Immature natural killer cell (primary cell): ENCODE results near the gene TMPRSS2. TPM values are rescaled to one million over a fixed set of nuclear protein-coding genes. Genes with fewer than 3 reads are reported as not detected.

Source experiments
- DNase-seq, 3 donors: peaks; one replicate each; pipeline ENCODE4 v3.0.0; 2022; ENCODE audit warnings: mixed read lengths in 1 of 3
- H3K27ac Mint-ChIP-seq, 6 donors: one replicate each; pipeline ENCODE4 v1.8.0; 2020; ENCODE audit warnings: mixed read lengths in 6 of 6, mild to moderate bottlenecking in 5 of 6, inconsistent platforms in 4 of 6, moderate library complexity in 3 of 6
- H3K27me3 Mint-ChIP-seq, 3 donors: one replicate each; pipeline ENCODE4 v1.8.0; 2020 to 2021; ENCODE audit warnings: low read depth in 3 of 3, mild to moderate bottlenecking in 3 of 3, mixed read lengths in 3 of 3, moderate library complexity in 3 of 3, inconsistent platforms in 1 of 3
- H3K36me3 Mint-ChIP-seq, 3 donors: one replicate each; pipeline ENCODE4 v1.8.0; 2020; ENCODE audit warnings: mixed read lengths in 3 of 3, inconsistent platforms in 2 of 3, mild to moderate bottlenecking in 2 of 3
- H3K4me1 Mint-ChIP-seq, 2 donors: one replicate each; pipeline ENCODE4 v1.8.0; 2020; ENCODE audit warnings: inconsistent platforms in 2 of 2, mild to moderate bottlenecking in 2 of 2, mixed read lengths in 2 of 2, moderate library complexity in 1 of 2
- H3K4me3 Mint-ChIP-seq, 5 donors: one replicate each; pipeline ENCODE4 v1.8.0; 2020; ENCODE audit warnings: mild to moderate bottlenecking in 5 of 5, mixed read lengths in 5 of 5, inconsistent platforms in 3 of 5, moderate library complexity in 3 of 5
- H3K9me3 Mint-ChIP-seq, 6 donors: one replicate each; pipeline ENCODE4 v1.8.0; 2020; ENCODE audit warnings: mild to moderate bottlenecking in 6 of 6, mixed read lengths in 6 of 6, inconsistent platforms in 4 of 6, moderate library complexity in 3 of 6
- polyA plus RNA-seq, 3 donors: library from polyadenylated mRNA; unstranded; fragments of 300-500 nt; fragmentation: Illumina TruSeq; gene quantifications; one replicate each; pipeline ENCODE4 v1.2.3, GENCODE V29; 2021

Gene TMPRSS2
- not detected for polyA plus RNA-seq

DNA sequence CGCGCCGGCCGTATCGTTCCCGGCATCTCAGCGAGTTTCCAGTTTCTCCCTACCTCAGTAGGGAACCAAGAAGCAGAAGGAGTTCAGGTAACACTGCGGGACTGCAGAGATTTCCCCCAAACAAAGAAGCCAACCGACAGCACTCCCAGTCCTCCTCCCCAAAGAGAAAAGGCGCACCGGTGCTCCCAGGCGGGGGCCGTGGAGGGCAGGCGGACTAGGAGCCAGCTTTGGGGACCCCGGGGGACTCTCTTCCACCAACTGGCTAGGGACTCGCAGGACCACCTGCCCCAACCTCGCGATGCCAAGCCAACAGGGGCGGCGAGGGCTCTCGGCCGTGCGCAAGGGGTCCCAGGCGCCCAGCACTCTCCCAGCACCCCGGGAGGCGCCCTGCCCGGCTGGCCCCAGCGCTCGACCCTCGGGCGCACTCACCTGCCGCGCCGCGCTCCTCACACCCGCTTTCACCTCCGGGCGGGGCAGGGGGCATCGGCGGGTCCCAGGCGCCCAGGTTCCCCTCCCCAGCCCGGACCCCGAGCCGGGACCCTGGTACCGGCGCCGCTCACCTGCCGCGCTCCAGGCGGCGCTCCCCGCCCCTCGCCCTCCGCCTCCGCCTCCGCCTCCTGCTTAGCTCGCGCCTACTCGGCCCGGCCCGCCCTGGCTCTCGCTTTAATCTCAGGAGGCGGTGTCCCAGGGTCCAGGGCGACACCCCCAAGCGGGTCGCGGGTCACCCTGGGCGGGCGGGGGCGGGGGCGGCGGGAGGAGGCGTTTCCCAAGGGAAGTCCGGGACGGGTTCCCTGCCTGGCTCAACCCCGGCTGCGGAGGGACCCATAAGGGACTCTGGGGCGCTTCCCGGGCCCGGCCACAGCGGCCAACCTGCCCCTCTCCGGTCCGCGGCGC, at the start of gene TMPRSS2:
Gene TMPRSS2 (minus strand): TSS at position 638 of the 894 bp plus-strand sequence. CDS start 10,025 bp downstream, outside the sequence.
- no peak for DNase-seq
- Mint-ChIP-seq H3K27ac (no peak within 1 kb of the TSS), H3K9me3 (peaks cover 0 to 2% (median 0%) of the 10 kb centered on the region in 6 donors), H3K4me1 (no peaks in the 10 kb centered on the region), H3K4me3 (no peak within 1 kb of the TSS), H3K36me3 (no peaks in the 10 kb centered on the region), H3K27me3 (peaks cover 6 to 12% (median 11%) of the 10 kb centered on the region in 3 donors)

DNA sequence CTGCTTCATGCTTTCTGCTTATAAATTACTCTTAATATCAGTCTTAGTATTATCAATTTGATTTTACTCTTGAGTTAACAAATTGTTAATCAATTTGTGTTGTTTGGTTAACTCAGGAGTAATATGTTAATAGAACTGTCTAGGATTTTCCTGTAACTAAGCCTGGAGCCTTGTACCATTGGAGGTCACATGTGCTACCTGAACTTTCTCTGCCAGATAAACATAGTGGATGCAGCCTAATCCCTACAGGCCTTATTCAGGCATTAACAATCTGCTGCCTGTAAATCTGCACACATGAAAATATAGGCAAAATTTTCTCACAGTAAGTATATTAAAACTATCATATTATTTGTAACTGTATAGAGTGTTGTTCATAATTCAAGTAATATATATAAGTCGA, 47.1 kb upstream of the TMPRSS2 start:
- H3K27me3 Mint-ChIP-seq: peaks cover 3 to 5% (median 4%) of the 10 kb centered on the region in 3 donors

DNA sequence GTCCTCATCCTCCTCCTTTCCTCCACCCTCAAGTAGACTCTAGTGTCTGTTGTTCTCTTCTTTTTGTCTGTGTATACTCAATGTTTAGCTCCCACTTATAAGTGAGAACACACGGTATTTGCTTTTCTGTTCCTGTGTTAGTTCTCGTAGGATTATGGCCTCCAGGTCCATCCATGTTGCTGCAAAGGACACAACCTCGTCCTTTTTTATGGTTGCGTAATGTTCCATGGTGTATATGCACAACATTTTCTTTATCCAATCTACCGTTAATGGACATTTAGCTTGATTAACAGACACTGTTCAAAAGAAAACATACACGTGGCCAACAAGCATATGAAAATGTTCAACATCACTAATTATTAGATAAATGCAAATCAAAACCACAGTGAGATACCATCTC, 44.3 kb upstream of the TMPRSS2 start:
- no peaks in the 10 kb centered on the region for H3K9me3 Mint-ChIP-seq
- H3K36me3 Mint-ChIP-seq: no peaks in the 10 kb centered on the region
- H3K27me3 Mint-ChIP-seq: peaks cover 3 to 6% (median 3%) of the 10 kb centered on the region in 3 donors
- no peak for DNase-seq
- H3K4me1 Mint-ChIP-seq: no peaks in the 10 kb centered on the region
- no peak overlapping the region for H3K27ac Mint-ChIP-seq
- no peak overlapping the region for H3K4me3 Mint-ChIP-seq

More for the DNA sequence above, 47.1 kb upstream of the TMPRSS2 start:
- no peaks in the 10 kb centered on the region for H3K4me1 Mint-ChIP-seq
- no peaks in the 10 kb centered on the region for H3K36me3 Mint-ChIP-seq
- no peak overlapping the region for H3K4me3 Mint-ChIP-seq
- H3K9me3 Mint-ChIP-seq: no peaks in the 10 kb centered on the region
- H3K27ac Mint-ChIP-seq: no peak overlapping the region
- DNase-seq: no peak

DNA sequence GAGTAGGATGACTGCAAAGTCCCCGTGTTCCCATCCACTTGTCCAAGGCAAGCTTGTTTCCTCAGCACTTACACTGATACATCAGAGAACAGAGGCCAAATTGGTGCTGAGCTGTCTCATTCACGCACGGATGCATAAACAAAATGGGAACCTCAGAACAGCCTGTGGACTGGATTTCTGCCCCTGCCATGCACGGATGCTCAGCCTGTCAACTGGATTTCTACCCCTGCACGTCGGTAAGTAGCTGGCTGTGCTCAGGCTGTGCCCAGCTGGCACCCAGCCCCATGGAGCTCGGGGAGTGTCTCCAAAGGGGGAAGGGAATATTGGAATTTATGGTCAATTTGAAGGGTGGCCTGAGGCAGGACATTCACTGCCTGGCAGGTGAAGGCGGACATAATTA, 40.8 kb upstream of the TMPRSS2 start:
- H3K4me3 Mint-ChIP-seq: no peak overlapping the region
- no peak overlapping the region for H3K27ac Mint-ChIP-seq
- peaks cover 4 to 6% (median 5%) of the 10 kb centered on the region in 3 donors for H3K27me3 Mint-ChIP-seq
- no peaks in the 10 kb centered on the region for H3K9me3 Mint-ChIP-seq
- no peaks in the 10 kb centered on the region for H3K36me3 Mint-ChIP-seq
- no peaks in the 10 kb centered on the region for H3K4me1 Mint-ChIP-seq
- DNase-seq: no peak

DNA sequence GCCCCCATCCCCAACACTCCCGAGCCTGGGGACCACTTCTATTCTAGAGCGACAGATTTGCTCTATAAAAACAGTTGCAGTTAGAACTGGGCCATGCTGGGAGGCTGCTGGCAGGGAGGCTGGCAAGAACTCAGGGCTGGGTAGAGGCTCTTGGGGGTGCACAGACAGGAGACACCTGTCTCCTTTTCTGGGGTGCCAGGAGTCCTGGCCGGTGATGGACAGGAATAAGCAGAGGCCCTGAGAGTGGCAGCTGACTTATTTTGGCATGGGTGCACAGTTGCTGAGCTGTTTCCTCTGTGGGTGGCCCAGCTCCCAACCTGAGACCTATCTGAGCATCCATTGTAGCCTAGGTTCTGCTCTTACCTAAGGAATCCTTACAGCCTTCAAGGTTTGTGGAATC, 39.2 kb upstream of the TMPRSS2 start:
- no peaks in the 10 kb centered on the region for H3K36me3 Mint-ChIP-seq
- no peaks in the 10 kb centered on the region for H3K9me3 Mint-ChIP-seq
- H3K27me3 Mint-ChIP-seq: peaks cover 5 to 9% (median 9%) of the 10 kb centered on the region in 3 donors
- no peak overlapping the region for H3K4me3 Mint-ChIP-seq
- no peak overlapping the region for H3K27ac Mint-ChIP-seq
- no peak for DNase-seq
- no peaks in the 10 kb centered on the region for H3K4me1 Mint-ChIP-seq

GRCh38 chr21:41545500-41546359, 37.8 kb upstream of the TMPRSS2 start:
- H3K27ac Mint-ChIP-seq: no peak overlapping the region
- no peak overlapping the region for H3K4me3 Mint-ChIP-seq
- peaks cover 3 to 12% (median 9%) of the 10 kb centered on the region in 3 donors for H3K27me3 Mint-ChIP-seq
- no peak for DNase-seq
- H3K9me3 Mint-ChIP-seq: no peaks in the 10 kb centered on the region
- H3K4me1 Mint-ChIP-seq: no peaks in the 10 kb centered on the region
- no peaks in the 10 kb centered on the region for H3K36me3 Mint-ChIP-seq

- Mint-ChIP-seq H3K4me3 (no peak overlapping the region), H3K27ac (no peak overlapping the region), H3K36me3 (no peaks in the 10 kb centered on the region), H3K9me3 (no peaks in the 10 kb centered on the region), H3K27me3 (peaks cover 6 to 15% (median 7%) of the 10 kb centered on the region in 3 donors), H3K4me1 (no peaks in the 10 kb centered on the region)
- no peak for DNase-seq
These were observed 34.8 kb upstream of the TMPRSS2 start for GRCh38 chr21:41542727-41543126.

DNA sequence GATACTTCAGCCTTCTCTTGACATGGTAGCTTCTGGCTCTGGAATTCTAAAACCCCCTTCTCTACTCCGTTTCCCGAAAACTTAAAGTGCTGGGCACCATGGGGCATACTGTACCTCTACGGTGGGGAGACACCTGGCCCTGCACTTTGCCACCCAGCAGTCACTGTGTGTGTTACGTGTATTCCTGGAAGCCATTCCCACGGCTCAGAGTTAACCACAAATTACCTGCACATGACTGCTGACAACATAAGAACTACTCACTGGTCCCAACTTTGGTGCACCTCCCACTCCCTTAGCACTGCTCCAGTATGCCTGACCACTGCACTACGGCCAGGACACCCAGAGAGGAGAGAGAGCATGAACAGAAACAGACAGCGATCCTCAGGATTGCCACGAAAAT, 29.4 kb upstream of the TMPRSS2 start:
- H3K4me3 Mint-ChIP-seq: no peak overlapping the region
- H3K27ac Mint-ChIP-seq: no peak overlapping the region
- no peak for DNase-seq
- H3K27me3 Mint-ChIP-seq: peaks cover 2 to 12% (median 8%) of the 10 kb centered on the region in 3 donors
- no peaks in the 10 kb centered on the region for H3K36me3 Mint-ChIP-seq
- H3K9me3 Mint-ChIP-seq: no peaks in the 10 kb centered on the region
- H3K4me1 Mint-ChIP-seq: no peaks in the 10 kb centered on the region

GRCh38 chr21:41536827-41537103, 28.8 kb upstream of the TMPRSS2 start:
- H3K36me3 Mint-ChIP-seq: no peaks in the 10 kb centered on the region
- H3K27me3 Mint-ChIP-seq: peaks cover 0 to 9% (median 9%) of the 10 kb centered on the region in 3 donors
- H3K9me3 Mint-ChIP-seq: no peaks in the 10 kb centered on the region
- no peak overlapping the region for H3K27ac Mint-ChIP-seq
- H3K4me3 Mint-ChIP-seq: no peak overlapping the region
- no peaks in the 10 kb centered on the region for H3K4me1 Mint-ChIP-seq
- no peak for DNase-seq

- Mint-ChIP-seq H3K4me3 (no peak overlapping the region), H3K27ac (no peak overlapping the region), H3K36me3 (no peaks in the 10 kb centered on the region), H3K4me1 (no peaks in the 10 kb centered on the region), H3K9me3 (no peaks in the 10 kb centered on the region), H3K27me3 (peaks cover 0 to 9% (median 7%) of the 10 kb centered on the region in 3 donors)
- no peak for DNase-seq
These were observed 28.3 kb upstream of the TMPRSS2 start for GRCh38 chr21:41536076-41536826.

DNA sequence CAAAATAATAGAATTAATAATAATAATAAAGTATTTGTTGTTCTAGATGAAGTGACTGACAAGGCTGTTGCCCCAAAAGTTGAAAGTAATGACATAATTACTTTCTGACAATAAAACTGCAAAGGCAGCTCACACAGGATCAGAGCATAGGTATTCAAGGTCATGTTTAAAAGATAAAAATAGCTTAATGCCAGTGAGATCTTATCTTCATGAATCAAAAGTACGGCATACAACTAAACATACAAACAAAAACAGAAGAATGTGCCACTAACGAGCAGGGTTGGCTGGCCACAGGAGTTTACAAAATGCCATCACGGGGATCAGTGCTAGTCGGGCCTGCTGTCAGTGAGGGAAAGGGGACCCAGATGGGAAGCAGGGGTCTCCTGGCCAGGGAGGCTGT, 22.4 kb upstream of the TMPRSS2 start:
- H3K4me3 Mint-ChIP-seq: no peak overlapping the region
- H3K4me1 Mint-ChIP-seq: no peaks in the 10 kb centered on the region
- no peaks in the 10 kb centered on the region for H3K36me3 Mint-ChIP-seq
- no peak for DNase-seq
- peaks cover 0 to 7% (median 2%) of the 10 kb centered on the region in 3 donors for H3K27me3 Mint-ChIP-seq
- H3K9me3 Mint-ChIP-seq: no peaks in the 10 kb centered on the region
- no peak overlapping the region for H3K27ac Mint-ChIP-seq

DNA sequence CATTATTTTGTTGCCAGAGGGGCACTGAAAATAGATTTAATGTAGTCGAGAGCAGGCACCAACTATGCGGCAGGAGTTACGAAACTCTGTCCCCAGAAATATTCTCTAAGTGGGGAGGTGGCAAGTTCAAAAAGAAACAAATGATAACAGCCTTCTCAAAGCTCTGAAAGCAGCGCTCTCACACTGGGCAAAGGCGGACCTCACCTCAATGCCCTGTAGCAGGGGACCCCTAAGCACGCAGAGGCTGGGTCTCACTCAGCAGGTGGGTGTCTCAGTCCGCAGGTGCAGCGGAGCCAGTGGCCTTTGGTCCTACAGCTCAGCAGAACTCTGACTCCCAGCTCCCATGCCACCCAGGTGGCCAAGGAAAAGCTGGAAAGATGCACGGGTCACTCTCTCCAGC, 21.8 kb upstream of the TMPRSS2 start:
- Mint-ChIP-seq H3K27me3 (peaks cover 0 to 11% (median 2%) of the 10 kb centered on the region in 3 donors), H3K4me3 (no peak overlapping the region), H3K4me1 (no peaks in the 10 kb centered on the region), H3K27ac (no peak overlapping the region), H3K9me3 (no peaks in the 10 kb centered on the region), H3K36me3 (no peaks in the 10 kb centered on the region)
- DNase-seq: no peak

DNA sequence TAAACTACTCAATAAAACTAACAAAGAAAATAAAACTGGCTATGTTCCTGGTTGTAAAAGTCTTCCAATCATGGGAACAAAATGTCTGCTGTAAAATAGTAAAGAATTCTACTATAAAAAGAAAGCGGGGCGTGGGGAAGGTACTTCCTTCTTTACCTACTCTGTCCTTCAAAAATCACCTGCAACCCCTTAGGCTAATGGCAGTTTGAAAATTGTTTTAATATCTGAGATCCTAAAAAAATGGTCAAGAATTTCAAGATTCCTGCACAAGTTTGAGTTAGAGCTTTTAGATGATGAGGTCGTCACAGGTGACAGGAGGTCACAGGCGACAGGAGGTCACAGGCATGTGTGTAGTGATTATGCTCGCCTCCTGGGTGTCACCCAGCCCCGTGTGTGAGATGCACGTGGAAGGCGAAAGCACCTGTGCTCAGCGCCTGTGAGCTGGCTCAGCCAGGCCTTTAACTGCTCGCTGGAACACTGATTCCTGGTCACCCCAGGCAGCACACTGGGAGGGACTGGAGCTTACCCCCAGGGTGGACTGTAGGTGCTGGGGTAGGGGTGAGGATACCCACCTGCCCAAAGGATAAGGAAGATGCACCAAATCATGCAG, 18.6 kb upstream of the TMPRSS2 start:
- H3K36me3 Mint-ChIP-seq: no peaks in the 10 kb centered on the region
- H3K9me3 Mint-ChIP-seq: no peaks in the 10 kb centered on the region
- H3K4me3 Mint-ChIP-seq: no peak overlapping the region
- peaks cover 0 to 14% (median 0%) of the 10 kb centered on the region in 3 donors for H3K27me3 Mint-ChIP-seq
- H3K27ac Mint-ChIP-seq: no peak overlapping the region
- DNase-seq: no peak
- H3K4me1 Mint-ChIP-seq: no peaks in the 10 kb centered on the region
